Measurements from ENCODE around the gene C2CD2. TPM values are rescaled to one million over a fixed set of nuclear protein-coding genes. Genes with fewer than 3 reads are reported as not detected.

Gene C2CD2
- total and polyA plus RNA-seq, 12 donors, result 175 to 439 (median 284) TPM

- H3K27me3 ChIP-seq, result no peaks in the 10 kb centered on the region
- 77 to 92% (median 83%) methylated on average over 2 to 7 of the region's 7 CpGs for WGBS, 4 donors
Observed at GRCh38 chr21:41846536-41846935, 107.3 kb downstream of the C2CD2 start.

GRCh38 chr21:41846033-41846317 is 107.8 kb downstream of the C2CD2 start:
- no peak for TF ChIP-seq POLR2A (IDR thresholded peaks at IDR 0.05)
- no peak for TF ChIP-seq CTCF (IDR thresholded peaks at IDR 0.05)
- 83 to 91% (median 88%) methylated on average over 6 of the region's 6 CpGs for WGBS, 4 donors
- H3K27ac ChIP-seq, result no peak overlapping the region

More at GRCh38 chr21:41846536-41846935, 107.3 kb downstream of the C2CD2 start:
- intact Hi-C loops (cut with DNase I), result no loop called here
- no peaks in the 10 kb centered on the region for H3K4me1 ChIP-seq (replicated peaks in 1 of 2)
- H3K36me3 ChIP-seq (replicated peaks in 1 of 2), result no peaks in the 10 kb centered on the region
- H3K4me3 ChIP-seq, result no peak overlapping the region
- no peak for DNase-seq
- TF ChIP-seq CTCF (IDR thresholded peaks at IDR 0.05) (no peak), POLR2A (IDR thresholded peaks at IDR 0.05) (no peak)
- no peaks in the 10 kb centered on the region for H3K9me3 ChIP-seq (replicated peaks in 1 of 3)
- no peak overlapping the region for H3K27ac ChIP-seq

GRCh38 chr21:41845310-41846032 is 108.3 kb downstream of the C2CD2 start:
- no peak overlapping the region for H3K27ac ChIP-seq
- H3K4me3 ChIP-seq, result no peak overlapping the region
- DNase-seq, result no peak
- no peaks in the 10 kb centered on the region for H3K4me1 ChIP-seq (replicated peaks in 1 of 2)
- H3K36me3 ChIP-seq (replicated peaks in 1 of 2), result no peaks in the 10 kb centered on the region
- intact Hi-C loops (cut with DNase I), result no loop called here
- no peaks in the 10 kb centered on the region for H3K9me3 ChIP-seq (replicated peaks in 1 of 3)
- no peaks in the 10 kb centered on the region for H3K27me3 ChIP-seq
- TF ChIP-seq POLR2A (IDR thresholded peaks at IDR 0.05) (no peak), CTCF (IDR thresholded peaks at IDR 0.05) (no peak)
- WGBS, 4 donors, result 82 to 99% (median 86%) methylated on average over 12 to 21 of the region's 21 CpGs

More at GRCh38 chr21:41846033-41846317, 107.8 kb downstream of the C2CD2 start:
- Histone ChIP-seq H3K4me1 (replicated peaks in 1 of 2) (no peaks in the 10 kb centered on the region), H3K4me3 (no peak overlapping the region), H3K9me3 (replicated peaks in 1 of 3) (no peaks in the 10 kb centered on the region), H3K27me3 (no peaks in the 10 kb centered on the region), H3K36me3 (replicated peaks in 1 of 2) (no peaks in the 10 kb centered on the region)
- no peak for DNase-seq
- intact Hi-C loops (cut with DNase I), result no loop called here

- Histone ChIP-seq H3K27me3 (no peaks in the 10 kb centered on the region), H3K27ac (no peak overlapping the region), H3K36me3 (replicated peaks in 1 of 2) (no peaks in the 10 kb centered on the region), H3K9me3 (replicated peaks in 1 of 3) (no peaks in the 10 kb centered on the region), H3K4me3 (no peak overlapping the region), H3K4me1 (replicated peaks in 1 of 2) (no peaks in the 10 kb centered on the region)
- DNase-seq, result no peak
- TF ChIP-seq CTCF (IDR thresholded peaks at IDR 0.05) (no peak), POLR2A (IDR thresholded peaks at IDR 0.05) (no peak)
- intact Hi-C loops (cut with DNase I), result no loop called here
- 83 to 100% (median 90%) methylated on average over 2 of the region's 2 CpGs for WGBS, 4 donors
Observed at GRCh38 chr21:41843584-41843983, 110.2 kb downstream of the C2CD2 start.

Measured in adrenal gland (tissue), 12 donors.